VCaP (cell line): ENCODE measurements around the gene TANC2.

ENCODE experiments used
- H3K27ac ChIP-seq: fragments of 450-650 bp; 2 replicates; pipeline ENCODE4 v1.5.1; 2017
- CTCF ChIP-seq: fragments of 450-650 bp; conservative IDR thresholded peaks from 2 replicates; pipeline ENCODE4 v1.5.1; 2017; ENCODE audit warnings: mild to moderate bottlenecking, moderate library complexity

Gene TANC2

GRCh38 chr17:62965686-62966425, at the start of gene TANC2:
TANC2 (plus strand) TSS chr17:62966235; CDS start chr17:63009560, 43,325 bp downstream.
- H3K27ac ChIP-seq: peak within 1 kb of the TSS; percentile 79

GRCh38 chr17:62916684-62917571, 49.1 kb upstream of the TANC2 start:
- no peak overlapping the region for H3K27ac ChIP-seq
- TF ChIP-seq CTCF: no peak

More at GRCh38 chr17:62965686-62966425, at the start of gene TANC2:
- no peak; the same call in 1 of the 2 replicates for TF ChIP-seq CTCF

- H3K27ac ChIP-seq: no peak overlapping the region
- no peak for TF ChIP-seq CTCF
These were observed 46.6 kb upstream of the TANC2 start for GRCh38 chr17:62919388-62919787.

GRCh38 chr17:62920300-62920699, 45.7 kb upstream of the TANC2 start:
- no peak overlapping the region for H3K27ac ChIP-seq
- TF ChIP-seq CTCF: no peak

GRCh38 chr17:62921817-62922216, 44.2 kb upstream of the TANC2 start:
- H3K27ac ChIP-seq: no peak overlapping the region
- TF ChIP-seq CTCF: no peak

- H3K27ac ChIP-seq: no peak overlapping the region
- no peak for TF ChIP-seq CTCF
These were observed 42.5 kb upstream of the TANC2 start for GRCh38 chr17:62923258-62924150.
